Activated naive CD8-positive, alpha-beta T cell treated with anti-CD3 and anti-CD28 coated beads, Interleukin-2, amount 10 ng/mL, durations not matched to agents 7 days and 5 days (primary cell): ENCODE data around the gene PRAMEF11. TPM values are rescaled to one million over a fixed set of nuclear protein-coding genes. Genes with fewer than 3 reads are reported as not detected.
"Not testable (repeated sequence)": the region's sequence is repeated elsewhere in the genome, so short reads cannot be mapped to it uniquely, and the experiment has no call there.

Source experiments
- ATAC-seq: fragments of 150-1000 bp; cut with Tn5 transposase; one replicate; pipeline ENCODE4 v1.10.0; 2021; ENCODE audit warnings: low read depth, moderate library complexity
- POLR2A ChIA-PET: fragments of 350-600 bp; sonication (Branson Sonifier 250); formaldehyde crosslinking; loops from one replicate; lab custom pipeline; 2021; ENCODE audit warnings: antibody characterized with exemption; lab: Charles Lee
- DNase-seq: peaks from one replicate; pipeline ENCODE4 v3.0.0; 2021
- H3K27ac Mint-ChIP-seq: one replicate; pipeline ENCODE4 v1.8.0; 2022; ENCODE audit warnings: mild to moderate bottlenecking, mixed read lengths
- H3K27me3 Mint-ChIP-seq: one replicate; pipeline ENCODE4 v1.8.0; 2022; ENCODE audit warnings: mild to moderate bottlenecking, moderate library complexity, mixed read lengths
- H3K36me3 Mint-ChIP-seq: one replicate; pipeline ENCODE4 v1.8.0; 2021; ENCODE audit warnings: mild to moderate bottlenecking, mixed read lengths
- H3K4me1 Mint-ChIP-seq: one replicate; pipeline ENCODE4 v1.8.0; 2021; ENCODE audit warnings: mixed read lengths
- H3K4me3 Mint-ChIP-seq: one replicate; pipeline ENCODE4 v1.8.0; 2022; ENCODE audit warnings: mild to moderate bottlenecking, moderate library complexity, mixed read lengths
- H3K9me3 Mint-ChIP-seq: one replicate; pipeline ENCODE4 v1.8.0; 2021; ENCODE audit warnings: mixed read lengths
- total RNA-seq, 2 experiments: library from RNA; stranded (reverse); gene quantifications; one replicate each; pipeline ENCODE4 v1.2.3, GENCODE V29; 2021

Gene PRAMEF11
- total RNA-seq, 2 experiments from 2014 or later: not detected

DNA sequence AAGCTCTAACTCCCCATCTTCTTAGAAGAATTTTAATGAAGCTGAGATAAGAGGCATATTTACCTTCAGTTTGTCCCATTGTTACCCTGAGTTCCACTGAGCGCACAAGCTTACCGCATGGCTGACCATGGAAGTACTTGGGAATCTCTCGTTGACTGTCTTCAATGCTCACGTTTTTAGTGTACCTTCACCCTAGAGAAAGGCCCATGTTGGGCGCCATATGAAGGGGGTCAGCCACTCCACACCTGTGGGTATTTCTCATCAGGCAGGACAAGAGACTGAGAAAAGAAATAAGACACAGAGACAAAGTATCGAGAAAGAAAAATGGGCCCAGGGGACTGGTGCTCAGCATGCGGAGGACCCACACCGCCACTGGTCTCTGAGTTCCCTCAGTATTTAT lies 46.5 kb downstream of the PRAMEF11 start:
- H3K27me3 Mint-ChIP-seq, DNase-seq, H3K4me1 Mint-ChIP-seq, H3K9me3 Mint-ChIP-seq, H3K27ac Mint-ChIP-seq, ATAC-seq, H3K36me3 Mint-ChIP-seq, POLR2A ChIA-PET, H3K4me3 Mint-ChIP-seq: not testable (repeated sequence)

DNA sequence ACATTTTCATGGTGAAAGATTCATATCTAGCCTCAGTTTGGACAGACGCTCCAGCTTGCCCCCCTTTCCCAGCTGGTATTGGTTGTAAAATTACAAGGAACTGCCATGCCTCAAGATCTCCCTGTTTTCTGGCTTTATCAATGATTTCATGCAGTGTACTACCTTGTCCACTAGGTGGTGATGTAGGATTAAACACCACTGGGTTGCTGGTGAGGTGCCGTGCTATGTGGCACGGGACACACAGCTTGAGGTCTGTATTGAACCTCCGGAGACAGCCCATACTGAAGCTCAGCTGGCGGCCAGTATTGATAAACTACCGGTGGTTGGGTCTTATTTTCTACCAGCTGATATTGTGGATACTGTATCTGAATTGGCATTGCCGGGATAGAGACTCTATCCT lies 47.4 kb downstream of the PRAMEF11 start:
- H3K36me3 Mint-ChIP-seq, POLR2A ChIA-PET, ATAC-seq, H3K27me3 Mint-ChIP-seq, H3K27ac Mint-ChIP-seq, DNase-seq, H3K4me1 Mint-ChIP-seq, H3K4me3 Mint-ChIP-seq, H3K9me3 Mint-ChIP-seq: not testable (repeated sequence)

DNA sequence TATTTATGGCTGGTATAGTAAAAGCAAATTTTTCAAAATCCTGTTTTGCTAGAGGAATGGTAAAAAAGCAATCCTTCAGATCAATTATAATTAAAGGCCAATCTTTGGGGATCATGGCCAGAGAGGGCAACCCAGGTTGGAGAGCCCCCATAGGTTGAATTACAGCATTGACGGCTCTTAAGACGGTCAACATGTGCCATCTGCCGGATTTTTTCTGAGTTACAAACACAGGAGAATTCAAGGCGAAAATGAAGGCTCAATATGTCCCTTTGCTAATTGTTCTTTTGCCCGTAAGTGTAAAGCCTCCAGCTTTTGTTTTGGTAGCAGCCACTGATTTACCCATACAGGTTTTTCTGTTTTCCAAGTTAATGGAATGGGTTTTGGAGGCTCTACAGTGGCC lies 49.7 kb downstream of the PRAMEF11 start:
- H3K36me3 Mint-ChIP-seq, H3K9me3 Mint-ChIP-seq, ATAC-seq, H3K4me3 Mint-ChIP-seq, H3K27me3 Mint-ChIP-seq, POLR2A ChIA-PET, DNase-seq, H3K27ac Mint-ChIP-seq, H3K4me1 Mint-ChIP-seq: not testable (repeated sequence)

DNA sequence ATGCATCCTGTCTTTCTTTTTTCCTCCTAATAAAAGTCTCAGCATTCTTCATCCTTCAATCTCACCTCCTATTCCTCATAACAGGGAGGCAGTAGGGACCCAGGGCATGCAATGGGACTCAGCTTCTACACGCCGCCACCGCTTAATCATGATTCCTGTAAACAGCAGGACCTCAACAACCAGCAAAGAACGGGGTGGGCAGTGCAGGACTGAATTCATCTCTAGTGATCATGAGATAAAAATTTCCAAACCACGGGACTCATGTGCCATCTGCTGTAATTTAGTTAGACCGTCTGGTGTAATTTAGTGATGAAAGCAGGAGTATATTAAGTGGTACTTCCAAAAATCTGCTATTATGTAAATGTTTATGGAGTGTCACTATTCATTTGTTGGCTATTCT lies 52.3 kb downstream of the PRAMEF11 start:
- no peak overlapping the region for H3K27ac Mint-ChIP-seq
- H3K9me3 Mint-ChIP-seq: no peaks in the 10 kb centered on the region
- H3K4me1 Mint-ChIP-seq: no peaks in the 10 kb centered on the region
- no peak for DNase-seq
- no peaks in the 10 kb centered on the region for H3K36me3 Mint-ChIP-seq
- ATAC-seq: no peak
- H3K4me3 Mint-ChIP-seq: no peak overlapping the region
- POLR2A ChIA-PET: no interaction called here
- H3K27me3 Mint-ChIP-seq: peaks cover 3% of the 10 kb centered on the region

DNA sequence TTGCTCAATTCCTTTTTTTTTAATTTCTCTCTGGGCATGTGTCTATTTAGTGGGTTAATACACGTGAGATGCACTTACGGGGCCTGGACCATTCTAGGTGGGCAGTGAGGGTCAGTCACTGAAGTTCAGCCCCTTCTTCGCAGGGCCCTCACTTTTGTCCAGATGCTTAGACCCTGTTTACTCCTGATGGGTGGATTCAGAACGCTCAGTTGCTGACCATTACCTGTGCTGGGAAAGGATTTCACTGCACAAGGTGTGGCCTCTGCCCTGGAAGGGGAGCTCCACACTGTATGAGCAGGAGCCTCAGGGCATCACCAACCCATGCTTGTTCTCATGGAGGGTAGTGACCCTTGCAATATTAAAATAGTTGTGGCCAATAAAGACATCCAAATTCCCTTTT lies 53.1 kb downstream of the PRAMEF11 start:
- H3K4me1 Mint-ChIP-seq: no peaks in the 10 kb centered on the region
- DNase-seq: no peak
- no peaks in the 10 kb centered on the region for H3K9me3 Mint-ChIP-seq
- peaks cover 6% of the 10 kb centered on the region for H3K27me3 Mint-ChIP-seq
- ATAC-seq: no peak
- POLR2A ChIA-PET: no interaction called here
- no peaks in the 10 kb centered on the region for H3K36me3 Mint-ChIP-seq
- no peak overlapping the region for H3K4me3 Mint-ChIP-seq
- no peak overlapping the region for H3K27ac Mint-ChIP-seq

DNA sequence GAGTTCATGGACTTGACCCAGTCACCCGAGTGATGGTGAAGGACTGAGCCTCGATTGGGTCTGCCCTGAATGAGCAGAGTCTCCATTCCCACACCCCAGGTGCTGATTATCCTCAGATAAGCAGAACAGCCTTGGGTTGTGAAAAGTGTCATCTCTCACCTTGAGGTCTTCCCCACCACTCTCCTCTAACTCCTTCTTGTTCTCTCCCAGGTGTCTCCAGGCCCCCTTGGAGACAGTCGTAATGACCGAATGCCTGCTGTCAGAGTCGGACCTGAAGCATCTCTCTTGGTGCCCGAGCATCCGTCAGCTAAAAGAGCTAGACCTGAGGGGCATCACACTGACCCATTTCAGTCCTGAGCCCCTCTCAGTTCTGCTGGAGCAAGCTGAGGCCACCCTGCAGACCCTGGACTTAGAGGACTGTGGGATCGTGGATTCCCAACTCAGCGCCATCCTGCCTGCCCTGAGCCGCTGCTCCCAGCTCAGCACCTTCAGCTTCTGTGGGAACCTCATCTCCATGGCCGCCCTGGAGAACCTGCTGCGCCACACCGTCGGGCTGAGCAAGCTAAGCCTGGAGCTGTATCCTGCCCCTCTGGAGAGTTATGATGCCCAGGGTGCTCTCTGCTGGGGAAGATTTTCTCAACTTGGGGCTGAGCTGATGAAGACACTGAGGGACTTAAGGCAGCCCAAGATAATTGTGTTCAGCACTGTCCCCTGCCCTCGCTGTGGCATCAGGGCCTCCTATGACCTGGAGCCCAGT lies 54.2 kb downstream of the PRAMEF11 start:
- Mint-ChIP-seq H3K4me1 (no peaks in the 10 kb centered on the region), H3K27me3 (peaks cover 6% of the 10 kb centered on the region), H3K4me3 (no peak overlapping the region), H3K9me3 (no peaks in the 10 kb centered on the region), H3K36me3 (no peaks in the 10 kb centered on the region), H3K27ac (no peak overlapping the region)
- DNase-seq (no peak), ATAC-seq (no peak)
- POLR2A ChIA-PET: no interaction called here

DNA sequence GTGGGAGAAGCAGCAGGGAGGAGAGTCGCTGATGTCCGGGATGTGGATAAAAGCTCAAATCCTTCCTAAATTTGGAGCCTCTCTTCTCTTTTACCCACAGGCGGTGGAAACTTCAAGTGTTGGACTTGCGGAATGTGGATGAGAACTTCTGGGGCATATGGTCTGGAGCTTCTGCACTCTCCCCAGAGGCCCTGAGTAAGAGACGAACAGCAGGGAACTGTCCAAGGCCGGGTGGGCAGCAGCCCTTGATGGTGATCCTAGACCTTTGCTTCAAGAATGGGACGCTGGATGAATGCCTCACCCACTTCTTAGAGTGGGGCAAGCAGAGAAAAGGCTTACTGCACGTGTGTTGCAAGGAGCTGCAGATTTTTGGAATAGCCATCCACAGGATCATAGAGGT lies 55.8 kb downstream of the PRAMEF11 start:
- no peak overlapping the region for H3K27ac Mint-ChIP-seq
- no peak for ATAC-seq

DNA sequence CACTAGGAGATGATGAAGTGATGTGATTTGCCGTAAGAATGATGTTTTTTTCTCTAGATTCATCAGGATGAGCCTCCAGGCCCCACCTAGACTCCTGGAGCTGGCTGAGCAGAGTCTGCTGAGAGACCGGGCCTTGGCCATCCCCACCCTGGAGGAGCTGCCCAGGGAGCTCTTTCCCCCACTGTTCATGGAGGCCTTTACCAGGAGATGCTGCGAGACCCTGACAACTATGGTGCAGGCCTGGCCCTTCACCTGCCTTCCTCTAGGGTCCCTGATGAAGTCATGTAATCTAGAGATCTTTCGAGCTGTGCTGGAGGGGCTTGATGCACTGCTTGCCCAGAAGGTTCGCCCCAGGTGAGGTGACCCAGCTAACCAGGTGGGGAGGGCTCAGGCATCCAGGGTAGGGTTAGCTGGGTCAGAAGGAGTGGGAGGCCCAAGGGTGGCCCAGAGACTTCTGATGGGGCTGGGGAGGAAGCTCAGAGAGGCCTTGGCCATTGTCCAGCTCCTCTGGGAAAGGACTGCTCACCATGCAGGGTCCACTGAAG lies 56.3 kb downstream of the PRAMEF11 start:
- H3K27ac Mint-ChIP-seq: no peak overlapping the region
- H3K27me3 Mint-ChIP-seq: peaks cover 12% of the 10 kb centered on the region

More for the DNA sequence above, 55.8 kb downstream of the PRAMEF11 start:
- POLR2A ChIA-PET: no interaction called here
- no peaks in the 10 kb centered on the region for H3K4me1 Mint-ChIP-seq
- H3K9me3 Mint-ChIP-seq: no peaks in the 10 kb centered on the region
- H3K36me3 Mint-ChIP-seq: no peaks in the 10 kb centered on the region
- DNase-seq: no peak
- no peak overlapping the region for H3K4me3 Mint-ChIP-seq
- peaks cover 7% of the 10 kb centered on the region for H3K27me3 Mint-ChIP-seq

More for the DNA sequence above, 56.3 kb downstream of the PRAMEF11 start:
- Mint-ChIP-seq H3K4me3 (no peak overlapping the region), H3K9me3 (no peaks in the 10 kb centered on the region), H3K36me3 (no peaks in the 10 kb centered on the region), H3K4me1 (no peaks in the 10 kb centered on the region)
- ATAC-seq (no peak), DNase-seq (no peak)
- POLR2A ChIA-PET: no interaction called here

Other genes with a start within 250 kb of the PRAMEF11 start
- 100 to 1,000 TPM; 105 to 109 TPM for gene DHRS3, start 213.2 kb downstream of the PRAMEF11 start, total RNA-seq
- not detected for gene AADACL4, start 187.3 kb downstream of the PRAMEF11 start, total RNA-seq
- not detected for gene AADACL3, start 115.3 kb downstream of the PRAMEF11 start, total RNA-seq
- gene CFAP107, start 85.2 kb downstream of the PRAMEF11 start, total RNA-seq: not detected
- gene PRAMEF12, start 57.7 kb downstream of the PRAMEF11 start, total RNA-seq: not detected
- gene PRAMEF1, start 40.0 kb downstream of the PRAMEF11 start, total RNA-seq: not detected
- not detected for gene HNRNPCL1, start 17.3 kb upstream of the PRAMEF11 start, total RNA-seq
- gene PRAMEF2, start 25.7 kb upstream of the PRAMEF11 start, total RNA-seq: not detected
- not detected for gene PRAMEF4, start 54.8 kb upstream of the PRAMEF11 start, total RNA-seq
- not detected for gene PRAMEF10, start 66.9 kb upstream of the PRAMEF11 start, total RNA-seq
- gene PRAMEF7, start 85.2 kb upstream of the PRAMEF11 start, total RNA-seq: not detected
- not detected for gene PRAMEF6, start 116.2 kb upstream of the PRAMEF11 start, total RNA-seq
- not detected for gene PRAMEF27, start 225.2 kb upstream of the PRAMEF11 start, total RNA-seq
- not detected for gene HNRNPCL3, start 229.4 kb upstream of the PRAMEF11 start, total RNA-seq
- gene PRAMEF25, start 239.4 kb upstream of the PRAMEF11 start, total RNA-seq: not detected